Measurements from ENCODE around the gene OR2T35.

OR2T35 gene

GRCh38 chr1:248625166-248625565 lies 19.9 kb downstream of the OR2T35 start:
- no peak for DNase-seq

GRCh38 chr1:248622570-248623001 lies 22.5 kb downstream of the OR2T35 start:
- peak; percentile 47 for DNase-seq

DNA sequence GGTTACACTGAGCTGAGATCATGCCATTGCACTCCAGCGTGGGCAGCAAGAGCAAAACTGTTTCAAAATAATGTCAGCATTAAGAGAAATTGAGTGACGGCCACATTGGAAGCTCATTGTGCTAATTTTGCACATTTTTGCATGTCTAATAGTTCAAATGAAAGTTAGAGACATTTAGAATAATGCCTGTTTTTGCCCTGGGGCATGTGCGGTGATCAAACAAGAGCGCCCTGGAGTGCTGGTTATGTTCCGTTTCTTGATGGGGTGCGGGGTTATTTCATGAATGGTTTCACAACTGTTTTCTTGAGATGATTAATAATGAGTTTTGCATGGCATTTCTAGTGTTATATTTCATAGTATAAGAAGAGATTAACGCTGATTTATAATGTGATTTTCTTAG lies 23.3 kb downstream of the OR2T35 start:
- DNase-seq, result no peak

- DNase-seq, result peak; percentile 19
Observed at GRCh38 chr1:248618878-248619277, 26.2 kb downstream of the OR2T35 start.

DNA sequence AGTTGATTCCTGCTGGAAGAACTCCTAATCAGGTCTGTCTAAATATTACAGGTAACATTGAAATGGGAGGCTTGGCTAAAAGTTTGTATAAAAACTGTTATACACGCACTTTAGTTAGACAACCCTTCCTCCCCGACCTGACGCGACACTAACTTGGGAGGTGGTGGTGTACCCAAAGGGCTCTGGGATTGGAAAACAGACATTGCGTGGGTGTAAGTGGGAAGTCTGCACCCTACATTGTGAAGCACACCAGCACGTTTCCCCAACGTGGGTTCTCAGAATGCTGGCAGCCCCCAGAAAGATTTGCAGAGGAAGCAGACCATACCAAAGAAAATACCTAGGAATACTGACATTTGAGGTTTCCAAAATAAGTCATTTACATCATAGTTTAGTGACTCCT lies 27.0 kb downstream of the OR2T35 start:
- DNase-seq, result no peak

- no peak for DNase-seq
Observed at GRCh38 chr1:248613742-248614141, 31.3 kb downstream of the OR2T35 start.

DNA sequence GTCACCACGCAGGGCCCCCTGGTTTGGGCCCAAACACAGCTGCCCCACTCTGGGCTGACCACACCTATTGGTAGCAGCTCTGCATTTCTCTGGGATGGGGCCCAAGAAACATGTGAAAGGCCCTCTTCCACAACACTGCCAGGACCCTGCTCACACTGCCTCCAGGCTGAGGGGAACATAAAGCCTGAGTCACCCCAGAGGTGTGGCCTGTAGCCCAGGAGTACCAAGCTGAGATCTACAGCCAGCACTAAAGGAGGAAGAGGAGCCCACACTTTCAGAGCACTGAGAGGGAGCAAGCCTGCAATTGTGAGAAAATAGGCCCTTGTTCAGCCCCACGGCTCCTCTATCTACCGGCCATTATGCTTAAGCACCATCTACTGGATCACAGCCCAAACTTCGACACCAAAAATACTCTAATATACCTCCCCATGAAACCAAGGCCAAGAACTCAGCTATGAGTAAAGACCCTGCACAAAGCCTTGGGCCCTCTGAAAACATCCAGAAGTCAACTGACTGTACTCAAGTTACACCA lies 33.1 kb downstream of the OR2T35 start:
- no peak for DNase-seq

DNA sequence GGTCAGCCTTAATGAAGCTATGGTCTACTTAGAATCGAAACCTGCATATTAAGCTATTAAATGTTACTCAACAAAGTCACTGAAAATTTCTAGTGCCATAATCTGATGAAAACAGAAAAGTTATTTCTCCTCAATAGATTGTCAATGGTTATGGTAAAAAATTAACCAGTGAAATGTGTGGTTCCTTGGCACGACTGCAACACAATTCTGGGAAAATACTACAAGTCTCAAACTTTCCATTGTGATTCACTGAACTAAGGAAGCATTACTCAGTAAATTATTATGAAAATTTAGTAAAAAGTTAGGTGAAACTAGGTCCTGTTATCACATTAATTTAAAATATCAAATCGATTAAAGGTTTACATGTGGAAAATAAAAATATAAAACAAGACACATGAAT lies 34.8 kb downstream of the OR2T35 start:
- DNase-seq, result no peak

DNA sequence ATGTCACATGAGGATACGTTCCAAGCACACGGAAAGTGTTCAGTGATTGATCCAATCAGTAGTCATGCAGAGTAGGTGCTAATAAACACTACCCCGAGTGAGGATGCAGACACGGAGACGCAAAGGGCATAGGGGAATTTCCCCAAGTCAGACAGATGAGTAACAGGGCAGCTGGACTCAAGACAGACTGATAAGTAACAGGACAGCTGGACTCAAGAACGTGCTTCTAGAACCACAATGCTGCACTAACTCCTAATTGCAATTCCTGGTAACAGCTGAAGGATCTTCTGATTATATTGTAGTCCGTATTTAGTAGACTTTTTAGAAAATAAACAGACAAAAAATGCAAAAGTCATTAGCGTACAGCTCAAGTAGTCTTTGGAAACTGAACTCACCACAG lies 45.7 kb downstream of the OR2T35 start:
- DNase-seq, result no peak

- no peak for DNase-seq
Observed at GRCh38 chr1:248597589-248597988, 47.5 kb downstream of the OR2T35 start, which contains the start of gene OR2T10. TSS of gene OR2T10 (minus strand) at chr1:248597700. CDS start at chr1:248593768, 3,932 bp downstream.

- DNase-seq, result no peak
Observed at GRCh38 chr1:248596615-248597014, 48.5 kb downstream of the OR2T35 start.

GRCh38 chr1:248593226-248593625 lies 51.9 kb downstream of the OR2T35 start:
- no peak for DNase-seq

DNA sequence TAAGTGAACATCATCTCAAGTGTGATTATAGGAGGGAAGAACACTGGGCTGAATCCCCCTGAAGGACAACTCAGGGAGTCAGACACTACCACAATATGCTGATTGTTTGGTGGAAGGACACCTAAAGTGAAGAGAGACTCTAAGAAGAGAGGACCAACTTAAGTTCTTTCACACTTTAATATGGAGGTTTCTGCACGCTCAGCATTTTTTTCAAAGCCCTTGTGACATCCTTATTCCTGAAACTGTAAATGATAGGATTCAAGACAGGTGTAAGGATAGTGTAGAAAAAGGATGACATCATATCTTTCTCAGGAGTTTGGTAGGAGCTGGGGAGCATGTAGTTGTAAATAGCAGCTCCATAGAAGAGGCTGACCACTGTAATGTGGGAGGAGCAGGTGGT lies 52.4 kb downstream of the OR2T35 start:
- DNase-seq, result no peak

DNA sequence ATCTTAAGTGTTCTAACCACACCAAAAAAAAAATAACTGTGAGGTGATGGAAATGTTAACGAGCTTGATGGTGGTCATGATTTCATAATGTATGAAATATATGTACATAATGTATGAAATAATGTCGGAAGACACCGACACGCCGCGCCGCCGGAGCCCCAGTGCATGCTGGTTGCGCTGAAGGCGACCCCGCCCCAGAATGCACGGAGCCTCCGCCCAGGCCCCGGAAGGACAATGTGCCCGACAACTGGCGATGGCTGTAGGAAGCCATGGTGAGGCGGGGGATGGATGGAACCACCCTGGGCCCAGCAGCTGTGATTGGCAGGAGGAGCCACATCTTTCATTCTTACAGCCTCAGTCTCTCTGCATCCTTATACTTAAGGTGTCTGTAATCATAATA lies 55.0 kb downstream of the OR2T35 start:
- no peak for DNase-seq

DNA sequence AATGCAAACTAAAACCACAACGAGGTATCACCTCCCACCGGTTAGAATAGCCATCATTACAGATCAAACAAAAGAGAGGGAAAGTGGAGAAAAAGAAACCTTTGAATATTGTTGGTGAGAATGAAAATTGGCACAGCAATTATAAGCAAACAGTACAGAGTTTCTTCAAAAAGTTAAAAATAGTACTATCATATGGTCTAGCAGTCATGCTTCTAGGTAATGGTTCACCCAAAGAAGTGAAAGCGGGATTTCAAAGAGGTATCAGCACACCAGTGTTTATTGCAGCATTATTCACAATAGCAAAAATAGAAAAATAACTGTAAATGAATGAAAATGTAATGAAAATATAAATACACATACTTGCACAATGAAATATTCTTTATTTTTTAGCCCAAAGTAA lies 55.7 kb downstream of the OR2T35 start:
- DNase-seq, result no peak

Measured in NCI-H1436 treated with DMSO at 0.1 percent for 48 hours (cell line).